Hindlimb muscle (tissue), 1 donor: Measurements from ENCODE around the gene SNRNP35. TPM values are rescaled to one million over a fixed set of nuclear protein-coding genes. Genes with fewer than 3 reads are reported as not detected.
"Not testable (repeated sequence)": the region's sequence is repeated elsewhere in the genome, so short reads cannot be mapped to it uniquely, and the experiment has no call there.

ENCODE experiments used
- DNase-seq: peaks from one replicate; pipeline ENCODE4 v3.0.0-alpha.2; 2013
- polyA plus RNA-seq: library from polyadenylated mRNA; unstranded; fragments of 120-200 nt; gene quantifications from one replicate; pipeline ENCODE4 v1.2.1, GENCODE V29; 2013; ENCODE audit not compliant: insufficient read length

Gene SNRNP35
- 34.3 TPM for polyA plus RNA-seq

DNA sequence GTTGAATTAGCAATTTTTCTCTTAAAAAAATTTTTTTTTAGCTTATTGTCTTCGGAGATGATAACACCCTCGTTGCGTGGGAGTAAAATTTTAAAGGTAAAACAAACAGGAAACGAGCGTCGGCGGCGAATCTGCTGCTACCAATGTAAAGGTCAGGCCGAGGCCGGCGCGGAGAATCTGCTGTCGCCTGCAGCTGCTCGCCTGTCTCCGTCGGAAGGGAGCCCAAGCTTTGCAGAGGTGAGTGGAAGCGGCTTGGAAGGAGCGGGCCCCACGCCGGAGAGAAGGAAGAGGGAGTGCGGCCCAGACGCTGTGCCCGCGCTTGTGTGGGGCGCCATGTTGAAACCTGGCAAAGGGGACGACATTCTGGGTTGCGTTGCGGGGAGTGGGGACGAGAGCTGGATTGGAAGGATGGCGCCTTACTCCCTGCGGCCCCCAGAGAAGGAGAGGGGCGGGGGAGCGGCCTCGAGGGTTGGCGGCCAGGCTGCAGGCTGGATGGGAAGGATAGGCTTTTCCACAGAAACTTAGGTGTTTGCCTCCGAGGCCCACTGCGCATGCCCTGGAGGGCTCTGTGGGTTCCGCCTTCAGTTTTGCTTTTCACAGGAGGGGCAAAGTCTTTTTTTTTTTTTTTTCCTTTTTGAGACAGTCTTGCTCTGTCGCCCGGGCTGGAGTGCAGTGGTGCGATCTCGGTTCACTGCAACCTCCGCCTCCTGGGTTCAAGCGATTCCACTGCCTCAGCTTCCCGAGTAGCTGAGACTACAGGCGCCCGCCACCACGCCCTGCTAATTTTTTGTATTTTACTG is at the start of gene SNRNP35:
Gene SNRNP35, plus strand, starts transcription at position 160 of the 800 bp plus-strand sequence. CDS start 7,402 bp downstream, outside the sequence.
- peak; percentile 90 for DNase-seq

DNA sequence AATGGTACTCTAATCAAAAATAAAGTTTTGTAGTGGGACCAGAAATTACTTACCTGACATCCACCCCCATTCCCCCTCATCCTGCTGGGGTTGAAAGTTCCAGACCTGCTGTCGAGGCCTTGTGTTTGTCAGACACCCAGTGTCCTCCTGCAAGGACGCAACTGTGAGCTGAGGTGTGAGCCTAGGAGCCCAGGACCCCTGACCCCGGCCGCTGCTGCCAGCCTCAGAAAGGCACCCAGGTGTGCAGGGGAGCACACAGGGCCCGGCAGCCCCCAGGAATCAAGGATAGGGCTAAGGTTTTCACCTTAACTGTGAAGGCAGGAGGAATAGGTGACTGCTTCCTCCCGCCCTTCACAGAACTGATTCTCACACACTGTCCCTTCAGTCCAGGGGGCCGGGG is 49.3 kb upstream of the SNRNP35 start:
- not testable (repeated sequence) for DNase-seq

- DNase-seq = not testable (repeated sequence)
Observed at GRCh38 chr12:123409284-123410040, 48.5 kb upstream of the SNRNP35 start.

DNA sequence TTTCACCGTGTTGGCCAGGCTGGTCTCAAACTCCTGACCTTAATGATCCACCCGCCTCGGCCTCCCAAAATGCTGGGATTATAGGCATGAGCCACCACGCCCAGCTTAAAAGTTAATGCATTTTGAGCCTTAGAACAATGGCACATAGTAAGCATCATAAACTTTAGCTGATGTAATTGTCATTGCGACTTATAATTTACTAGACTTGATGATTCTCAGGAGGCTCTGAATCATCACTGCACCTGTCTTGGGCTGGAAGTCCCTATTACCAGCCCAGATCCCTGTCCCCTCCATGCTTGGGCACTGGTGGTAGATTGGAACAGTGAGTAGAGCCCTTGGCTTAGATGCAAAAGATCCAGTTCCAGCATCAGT is 47.9 kb upstream of the SNRNP35 start:
- DNase-seq = no peak

GRCh38 chr12:123421314-123421713 is 36.6 kb upstream of the SNRNP35 start:
- no peak for DNase-seq

DNA sequence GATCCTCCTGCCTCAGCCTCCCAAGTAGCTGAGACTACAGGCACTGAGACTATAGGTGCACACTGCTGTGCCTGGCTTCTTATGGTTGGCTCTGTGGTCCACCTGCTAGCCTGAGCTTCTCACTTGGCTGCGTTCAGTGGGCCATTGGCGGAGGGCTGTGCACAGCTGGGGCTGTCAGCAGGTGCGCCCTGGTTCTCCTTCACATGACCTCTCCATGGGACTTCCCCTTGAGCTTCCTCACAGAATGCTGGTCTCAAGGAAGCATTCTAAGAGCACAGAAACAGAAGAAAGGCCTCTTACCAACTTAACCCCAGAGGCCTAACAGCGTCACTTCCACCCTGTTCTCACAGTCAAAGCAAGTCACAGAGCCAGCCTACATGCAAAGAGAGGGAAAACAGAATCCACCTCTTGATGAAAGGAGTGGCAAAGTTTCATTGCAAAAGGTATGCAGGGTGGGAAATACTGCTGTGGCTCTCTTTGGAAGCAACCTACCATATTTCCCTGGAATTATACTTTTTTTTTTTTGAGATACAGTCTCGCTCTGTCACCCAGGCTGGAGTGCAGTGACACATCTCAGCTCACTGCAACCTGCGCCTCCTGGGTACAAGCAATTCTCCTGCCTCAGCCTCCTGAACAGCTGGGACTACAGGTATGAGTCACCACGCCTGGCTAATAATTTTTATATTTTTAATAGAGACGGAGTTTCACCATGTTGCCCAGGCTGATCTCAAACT is 30.7 kb upstream of the SNRNP35 start:
- DNase-seq = no peak

- DNase-seq = no peak
Observed at GRCh38 chr12:123428591-123428990, 29.3 kb upstream of the SNRNP35 start.

- not testable (repeated sequence) for DNase-seq
Observed at GRCh38 chr12:123429101-123429500, 28.8 kb upstream of the SNRNP35 start.

DNA sequence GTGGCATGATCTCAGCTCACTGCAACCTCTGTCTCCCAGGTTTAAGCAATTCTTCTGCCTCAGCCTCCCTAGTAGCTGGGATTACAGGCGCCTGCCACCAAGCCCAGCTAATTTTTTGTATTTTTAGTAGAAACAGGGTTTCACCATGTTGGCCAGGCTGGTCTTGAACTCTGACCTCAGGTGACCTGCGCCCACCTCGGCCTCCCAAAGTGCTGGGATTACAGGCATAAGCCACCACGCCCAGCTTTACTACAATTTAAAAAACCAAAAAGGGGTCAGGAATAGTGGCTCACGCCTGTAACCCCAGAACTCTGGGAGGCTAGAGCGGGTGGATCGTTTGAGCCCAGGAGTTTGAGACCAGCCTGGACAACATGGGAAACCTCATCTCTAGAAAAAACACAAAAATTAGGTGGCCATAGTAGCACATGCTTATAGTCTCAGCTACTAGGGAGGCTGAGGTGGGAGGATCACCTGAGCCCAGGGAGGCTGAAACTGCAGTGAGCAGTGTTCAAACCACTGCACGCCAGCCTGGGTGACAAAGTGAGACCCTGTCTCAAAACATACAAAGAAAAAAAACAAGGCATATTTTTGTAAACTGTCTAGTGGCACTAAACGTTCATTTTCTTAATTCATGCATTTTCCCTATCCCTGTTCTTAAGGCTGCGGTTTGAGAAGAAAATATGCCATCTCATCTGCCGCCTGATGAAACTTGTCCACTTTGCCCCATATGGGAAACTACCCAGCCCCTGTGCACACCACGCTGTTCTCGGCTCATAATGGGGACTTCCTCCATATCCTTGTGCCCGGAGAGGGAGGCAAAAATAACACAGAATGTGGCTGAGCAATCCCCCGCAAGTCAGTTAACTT is 25.8 kb upstream of the SNRNP35 start:
- not testable (repeated sequence) for DNase-seq

DNA sequence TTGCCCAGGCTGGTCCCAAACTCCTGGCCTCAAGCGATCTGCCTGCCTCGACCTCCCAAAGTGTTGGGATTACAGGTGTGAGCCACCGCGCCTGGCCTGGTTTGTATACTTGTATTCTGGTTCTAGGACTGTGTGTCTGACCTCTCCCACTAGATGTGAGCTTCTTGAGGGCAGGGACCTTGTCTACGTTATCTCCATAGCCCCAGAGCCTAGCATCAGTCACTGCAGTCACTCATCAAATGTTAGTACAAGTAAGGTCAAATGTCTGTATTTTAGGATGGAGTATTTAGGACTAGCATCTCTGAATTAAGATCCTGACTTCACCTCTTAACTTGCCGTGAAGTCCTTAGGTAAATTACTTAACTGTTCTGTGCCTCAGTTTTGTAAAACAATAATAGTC is 24.3 kb upstream of the SNRNP35 start:
- DNase-seq = no peak

GRCh38 chr12:123435636-123436016 is 22.3 kb upstream of the SNRNP35 start:
- DNase-seq = no peak

- DNase-seq = peak; percentile 92
Observed at GRCh38 chr12:123436017-123436964, 21.6 kb upstream of the SNRNP35 start, which contains the start of gene RILPL2. RILPL2 (minus strand) TSS chr12:123436684; CDS start chr12:123436420, 264 bp downstream.

DNA sequence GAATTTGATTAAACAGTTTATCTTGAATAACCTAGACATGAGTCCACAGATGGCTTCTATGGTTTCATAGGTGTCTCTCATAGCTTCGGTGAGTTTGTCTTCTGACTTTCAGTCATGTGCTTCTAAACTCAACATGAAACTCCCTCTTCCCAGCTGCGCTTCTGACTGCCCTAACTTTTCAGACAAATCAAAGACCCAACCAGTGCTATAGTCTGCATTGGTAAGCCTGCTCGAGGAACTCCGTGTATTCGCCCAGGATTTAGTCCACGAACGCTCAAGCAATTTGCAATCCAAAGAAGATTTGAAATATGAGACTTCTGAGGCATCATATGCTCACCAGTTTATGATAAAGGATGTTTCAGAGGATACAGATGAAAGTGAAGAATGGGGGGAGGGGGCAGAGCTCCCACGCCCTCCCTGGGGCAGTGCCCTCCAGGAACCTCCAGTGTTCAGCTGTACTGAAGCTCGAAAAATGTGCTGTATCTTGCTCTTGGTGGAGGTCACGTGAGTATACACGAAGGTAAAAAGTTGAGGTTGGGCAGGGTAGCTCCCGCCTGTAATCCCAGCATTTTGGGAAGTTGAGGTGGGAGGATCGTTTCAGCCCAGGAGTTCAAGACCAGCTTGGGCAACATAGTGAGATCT is 16.3 kb upstream of the SNRNP35 start:
- no peak for DNase-seq

DNA sequence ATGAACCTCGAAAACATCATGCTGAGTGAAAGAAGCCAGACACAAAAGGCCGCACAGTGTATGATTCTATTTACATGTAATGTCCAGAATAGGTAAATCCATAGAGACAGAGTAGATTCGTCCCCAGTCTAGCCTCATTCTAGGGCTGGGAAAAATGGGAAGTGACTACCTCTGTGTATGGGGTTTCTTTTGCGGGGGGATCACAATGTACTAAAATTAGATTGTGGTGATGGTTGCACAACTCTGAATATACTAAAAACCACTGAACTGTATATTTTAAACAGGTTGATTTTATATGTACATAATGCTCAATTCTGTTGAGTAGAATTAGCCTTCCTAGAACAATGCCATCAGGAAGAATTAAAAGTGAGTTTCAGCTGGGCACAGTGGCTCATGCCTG is 15.2 kb upstream of the SNRNP35 start:
- DNase-seq = no peak

GRCh38 chr12:123444092-123445026 is 13.6 kb upstream of the SNRNP35 start:
- DNase-seq = no peak

- no peak for DNase-seq
Observed at GRCh38 chr12:123445388-123446332, 12.3 kb upstream of the SNRNP35 start.

DNA sequence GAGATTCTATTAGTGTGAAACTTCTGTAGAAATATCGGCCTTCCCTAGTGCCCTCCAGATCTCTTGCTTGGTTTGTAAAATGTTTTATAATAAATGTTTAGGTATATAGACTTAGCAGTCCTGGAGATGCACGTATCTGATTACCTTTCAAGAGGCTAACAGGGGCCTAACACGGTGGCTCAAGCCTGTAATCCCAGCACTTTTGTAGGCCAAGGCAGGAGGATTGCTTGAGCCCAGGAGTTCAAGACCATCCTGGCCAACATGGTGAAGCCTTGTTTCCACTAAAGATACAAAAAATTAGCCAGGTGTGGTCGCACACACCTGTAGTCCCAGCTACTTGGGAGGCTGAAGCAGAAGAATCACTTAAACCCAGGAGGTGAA is 11.6 kb upstream of the SNRNP35 start:
- no peak for DNase-seq

- DNase-seq = no peak
Observed at GRCh38 chr12:123449249-123449733, 8.6 kb upstream of the SNRNP35 start.
